ENCODE measurements around the gene GRIK2.

Gene GRIK2

DNA sequence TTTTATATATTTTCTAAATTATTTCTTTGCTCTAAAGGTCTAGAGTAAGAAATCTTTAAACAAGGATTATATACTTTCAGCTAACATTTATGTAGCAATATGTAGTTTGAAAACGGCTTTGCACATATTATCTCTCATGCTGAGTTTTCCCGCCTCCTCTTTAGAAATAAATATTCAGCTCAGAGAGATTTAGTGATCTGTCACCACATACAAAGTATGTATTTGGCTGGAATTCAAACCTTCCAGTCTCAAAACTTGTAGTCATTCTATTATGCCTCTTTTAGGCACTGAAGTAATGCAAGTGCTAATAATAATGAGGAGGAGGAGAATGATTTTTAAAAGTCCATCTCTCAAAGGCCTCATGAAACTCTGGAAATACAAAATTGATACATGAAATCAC is 525.0 kb downstream of the GRIK2 start:
- DNase-seq, result no peak

GRCh38 chr6:101921829-101922450 is 528.4 kb downstream of the GRIK2 start:
- no peak for DNase-seq

- DNase-seq, result no peak
Measured at GRCh38 chr6:101926149-101926925, 532.8 kb downstream of the GRIK2 start.

DNA sequence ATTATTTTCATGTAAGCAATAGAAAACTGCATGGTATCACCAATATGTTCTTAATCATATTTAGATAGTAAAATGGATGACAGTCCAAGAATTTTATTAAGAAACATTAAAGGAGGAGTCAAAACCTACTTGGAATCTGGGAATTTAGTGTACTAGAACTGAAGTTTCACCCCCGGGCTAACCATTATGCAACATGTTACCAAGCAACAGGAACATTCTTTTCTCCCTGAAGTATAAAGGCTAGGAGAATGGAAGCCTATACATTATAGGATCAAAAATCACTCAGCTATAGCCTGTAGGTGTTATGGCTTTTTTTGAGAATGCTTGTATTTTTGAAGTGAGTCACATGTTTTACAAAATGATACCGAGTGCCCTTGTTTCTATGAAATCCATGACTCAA is 538.3 kb downstream of the GRIK2 start:
- no peak for DNase-seq

- no peak for DNase-seq
Measured at GRCh38 chr6:101932704-101933103, 539.2 kb downstream of the GRIK2 start.

DNA sequence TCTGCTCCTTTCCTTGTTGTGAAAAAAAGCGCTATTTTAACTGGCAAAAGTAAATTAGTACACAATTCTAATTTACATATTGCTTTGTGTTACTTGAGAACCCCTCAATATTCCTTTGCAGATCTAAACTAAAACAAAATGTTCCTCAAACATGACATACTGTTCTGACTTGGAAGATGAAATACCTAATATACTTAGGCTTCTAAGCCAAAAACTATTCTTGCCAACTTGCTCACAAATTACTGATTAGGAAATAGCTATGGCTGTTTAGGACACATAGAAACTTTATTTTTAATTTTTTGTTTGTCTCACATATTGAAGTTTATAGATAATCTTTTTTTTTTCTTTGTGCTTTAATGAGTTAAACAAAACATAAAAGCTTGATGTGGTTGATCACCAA is 542.2 kb downstream of the GRIK2 start:
- no peak for DNase-seq

GRCh38 chr6:101936516-101936915 is 543.0 kb downstream of the GRIK2 start:
- DNase-seq, result no peak

DNA sequence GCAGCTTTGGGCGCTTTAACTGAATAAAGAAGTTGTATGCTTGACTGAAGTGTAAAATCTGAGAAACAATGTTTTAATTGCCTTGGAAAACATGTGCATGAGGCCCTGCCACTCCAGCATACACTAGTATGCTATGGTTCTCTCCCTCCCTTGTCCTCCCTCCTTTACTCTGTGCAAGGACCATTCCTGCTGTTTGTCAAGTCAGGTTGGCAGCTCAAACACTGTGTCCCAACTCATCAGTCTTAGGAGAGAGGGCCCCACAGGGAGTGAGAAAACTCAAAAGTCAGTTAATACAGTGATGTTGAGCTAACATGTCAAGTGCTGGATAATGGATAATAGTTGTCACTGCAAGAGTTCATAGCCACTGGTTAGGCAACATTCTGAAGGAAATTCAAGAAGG is 543.6 kb downstream of the GRIK2 start:
- DNase-seq, result no peak

- DNase-seq, result no peak
Measured at GRCh38 chr6:101940391-101940790, 546.9 kb downstream of the GRIK2 start.

GRCh38 chr6:101956961-101957360 is 563.5 kb downstream of the GRIK2 start:
- DNase-seq, result no peak

GRCh38 chr6:101961357-101961756 is 567.8 kb downstream of the GRIK2 start:
- no peak for DNase-seq

GRCh38 chr6:101980924-101981323 is 587.4 kb downstream of the GRIK2 start:
- DNase-seq, result no peak

GRCh38 chr6:101986476-101986875 is 593.0 kb downstream of the GRIK2 start:
- no peak for DNase-seq

- DNase-seq, result no peak
Measured at GRCh38 chr6:101992286-101992685, 598.8 kb downstream of the GRIK2 start.

DNA sequence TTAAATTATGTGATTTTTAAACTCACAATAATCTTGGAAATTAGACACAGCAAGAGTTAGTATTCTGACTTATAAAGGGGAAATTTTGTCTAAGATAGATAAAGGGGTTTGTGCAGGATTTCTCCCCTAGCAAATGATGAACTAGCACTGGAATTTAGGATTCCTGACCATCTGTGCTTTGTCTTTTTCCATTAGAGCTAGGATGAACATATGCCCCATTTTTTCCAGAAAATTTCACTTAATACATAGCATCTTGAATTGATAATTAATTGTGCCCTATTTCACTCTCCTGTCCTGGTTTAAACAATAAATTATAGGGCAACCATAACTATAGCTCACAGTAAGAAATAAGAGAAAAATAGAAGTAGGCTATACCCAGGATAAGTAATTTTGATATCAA is 601.0 kb downstream of the GRIK2 start:
- DNase-seq, result no peak

DNA sequence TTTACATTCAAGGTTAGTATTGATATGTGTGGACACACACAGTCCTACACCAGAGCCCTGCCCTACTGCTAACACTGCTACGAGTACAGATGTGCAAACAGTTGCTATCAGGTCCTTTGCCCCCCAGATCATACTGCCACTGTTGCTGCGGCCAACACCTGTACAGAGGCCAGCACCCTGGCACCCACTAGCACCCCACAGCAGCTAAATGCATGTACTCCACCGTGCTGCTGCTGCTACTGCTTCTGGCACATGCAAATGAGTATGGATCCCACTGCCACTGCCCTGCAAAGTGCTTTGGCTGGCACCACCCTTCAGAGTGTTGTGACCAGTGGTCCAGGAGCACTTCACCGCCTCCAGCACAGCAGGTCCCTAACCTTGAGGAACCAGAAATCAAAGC is 621.9 kb downstream of the GRIK2 start:
- DNase-seq, result no peak

DNA sequence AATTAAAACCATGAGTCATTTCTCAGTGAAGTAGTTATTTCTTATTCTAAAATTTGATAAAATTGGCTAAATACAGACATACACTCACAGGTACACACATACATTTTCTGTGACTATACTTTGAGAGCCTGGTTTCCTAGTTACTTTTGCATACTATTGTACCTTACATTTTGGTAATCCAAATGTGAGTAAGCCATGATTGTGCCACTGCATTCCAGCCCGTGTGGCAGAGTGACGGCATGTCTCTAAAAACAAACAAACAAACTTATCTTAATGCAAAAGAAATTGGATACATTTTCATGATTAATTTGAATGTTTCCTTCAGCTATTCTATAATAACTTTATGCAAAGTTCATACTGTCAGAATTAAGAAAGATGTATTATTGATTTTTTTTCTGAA is 628.8 kb downstream of the GRIK2 start:
- DNase-seq, result no peak

DNA sequence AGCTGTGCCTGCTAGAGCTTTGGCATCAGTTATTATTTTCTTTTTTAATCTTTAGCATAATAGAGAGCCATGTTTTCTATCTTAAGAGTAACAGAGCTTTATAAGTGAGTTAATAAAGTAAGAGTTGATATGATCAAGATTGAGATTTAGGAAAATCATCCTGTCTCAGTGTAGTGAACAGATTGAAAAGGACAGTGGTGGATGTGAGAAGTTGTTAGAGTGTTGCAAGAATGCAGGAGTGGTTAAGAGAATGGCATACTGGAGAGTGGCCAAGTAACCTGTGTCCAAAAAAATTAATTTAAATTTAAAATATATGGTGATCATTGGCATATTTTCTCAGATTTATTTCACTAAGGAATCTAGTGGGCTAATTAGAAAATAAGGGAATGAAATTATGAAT is 629.3 kb downstream of the GRIK2 start:
- no peak for DNase-seq

GRCh38 chr6:102023977-102024657 is 630.6 kb downstream of the GRIK2 start:
- no peak for DNase-seq

- DNase-seq, result no peak
Measured at GRCh38 chr6:102026649-102027048, 633.1 kb downstream of the GRIK2 start.

GRCh38 chr6:102028176-102028575 is 634.7 kb downstream of the GRIK2 start:
- DNase-seq, result no peak

GRCh38 chr6:102038964-102039363 is 645.5 kb downstream of the GRIK2 start:
- no peak for DNase-seq

- no peak for DNase-seq
Measured at GRCh38 chr6:102039441-102039840, 645.9 kb downstream of the GRIK2 start.

GRCh38 chr6:102051001-102051400 is 657.5 kb downstream of the GRIK2 start:
- DNase-seq, result no peak
